ENCODE results near the gene TMEM163.

GRCh38 chr2:134449751-134450513 is 268.9 kb downstream of the TMEM163 start:
- TF ChIP-seq CTCF (IDR thresholded peaks at IDR 0.05), result no peak
- TF ChIP-seq POLR2A (IDR thresholded peaks at IDR 0.05), result no peak
